HG02798 (cell line): ENCODE data around the gene SCYGR5.
"Not testable (repeated sequence)": the region's sequence is repeated elsewhere in the genome, so short reads cannot be mapped to it uniquely, and the experiment has no call there.

Source experiments
- ATAC-seq: cut with Tn5 transposase; IDR thresholded peaks from one replicate; pipeline ENCODE4 v1.9.1; 2021; ENCODE audit warnings: mild to moderate bottlenecking; ENCODE audit not compliant: unreplicated experiment, poor library complexity

The SCYGR5 gene

DNA sequence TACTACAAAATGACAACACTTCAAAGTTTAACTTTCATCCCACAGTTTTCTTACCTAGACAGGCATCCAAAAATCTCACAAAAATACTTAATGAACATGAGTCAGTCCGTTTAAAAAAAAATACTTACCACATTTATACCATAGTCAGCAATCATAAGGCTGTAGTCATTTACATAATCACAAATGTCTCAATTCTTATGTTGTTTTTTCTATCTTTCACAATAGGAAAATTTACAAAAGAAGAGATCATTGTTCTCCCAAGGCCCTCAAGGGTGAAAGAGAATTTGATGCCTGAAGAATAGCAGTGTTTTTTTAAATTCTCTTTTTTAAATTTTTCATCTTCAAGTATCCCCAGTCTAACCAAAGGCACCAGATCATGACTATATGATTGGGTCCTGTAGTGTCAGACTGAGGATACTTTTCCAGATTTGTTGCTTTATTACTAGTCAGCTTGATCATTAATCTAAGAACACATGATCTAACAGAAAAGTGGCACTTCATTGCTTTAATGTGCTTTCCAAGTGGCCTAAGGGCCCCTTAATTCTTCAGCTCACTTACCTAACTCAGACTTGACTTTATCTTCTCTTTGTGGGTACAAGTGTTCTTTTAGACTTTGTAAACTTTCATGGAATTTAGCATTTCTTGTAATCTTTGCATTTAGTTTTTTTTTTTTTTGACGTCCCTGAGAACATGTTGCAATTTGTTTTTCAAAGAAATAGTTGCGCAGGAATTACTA lies 4.7 kb downstream of the SCYGR5 start:
- no peak for ATAC-seq

DNA sequence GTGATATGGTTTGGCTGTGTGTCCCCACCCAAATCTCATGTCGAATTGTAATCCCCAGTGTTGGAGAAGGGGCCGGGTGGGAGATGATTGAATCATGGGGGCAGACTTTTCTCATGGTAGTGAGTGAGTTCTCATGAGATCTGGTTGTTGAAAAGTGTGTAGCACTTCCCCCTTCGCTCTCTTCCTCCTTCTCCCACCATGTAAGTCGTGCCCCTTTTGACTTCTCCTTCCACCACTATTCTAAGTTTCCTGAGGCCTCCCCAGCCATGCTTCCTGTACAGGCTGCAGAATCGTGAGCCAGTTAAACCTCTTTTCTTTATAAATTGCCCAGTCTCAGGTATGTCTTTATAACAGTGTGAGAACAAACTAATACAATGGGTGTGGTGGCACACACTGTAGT lies 7.0 kb downstream of the SCYGR5 start:
- ATAC-seq, result not testable (repeated sequence)

DNA sequence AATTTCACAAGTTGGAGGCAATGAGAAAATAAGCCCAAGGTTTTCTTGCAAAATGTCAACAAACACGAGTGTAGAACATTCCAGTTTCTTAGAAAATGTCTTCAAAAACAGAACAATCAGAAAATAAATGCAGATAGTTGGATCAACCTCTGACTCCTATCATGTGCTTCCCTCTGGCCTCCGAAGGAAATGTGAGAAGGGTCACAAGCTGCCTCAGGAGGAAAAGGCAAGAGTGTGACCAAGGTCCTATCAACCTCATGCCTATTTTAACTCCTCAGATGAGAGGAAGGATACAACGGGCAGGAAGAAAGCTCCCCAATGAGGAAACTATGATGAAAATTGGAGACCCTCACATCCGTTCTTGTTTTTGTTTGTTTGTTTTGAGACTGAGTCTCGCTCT lies 7.9 kb downstream of the SCYGR5 start:
- ATAC-seq, result no peak

DNA sequence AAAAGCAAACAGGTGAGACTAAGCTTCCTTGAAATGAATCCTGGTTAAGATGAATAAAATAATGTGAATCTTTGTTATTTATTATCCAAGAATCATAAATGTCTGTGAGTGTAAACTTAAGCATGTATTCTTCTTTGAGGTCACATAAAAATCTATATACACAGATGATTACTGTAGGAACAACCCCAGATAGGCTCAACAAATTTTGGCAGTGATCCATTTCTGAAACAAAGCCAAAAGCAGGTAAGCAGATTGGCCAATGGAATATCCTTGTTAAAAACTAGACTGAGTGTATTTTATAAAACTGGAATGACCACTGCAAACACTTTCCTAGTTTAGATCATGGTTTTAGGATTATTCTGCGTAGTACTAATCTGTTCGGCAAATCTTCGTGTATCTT lies 11.3 kb downstream of the SCYGR5 start:
- ATAC-seq, result no peak

DNA sequence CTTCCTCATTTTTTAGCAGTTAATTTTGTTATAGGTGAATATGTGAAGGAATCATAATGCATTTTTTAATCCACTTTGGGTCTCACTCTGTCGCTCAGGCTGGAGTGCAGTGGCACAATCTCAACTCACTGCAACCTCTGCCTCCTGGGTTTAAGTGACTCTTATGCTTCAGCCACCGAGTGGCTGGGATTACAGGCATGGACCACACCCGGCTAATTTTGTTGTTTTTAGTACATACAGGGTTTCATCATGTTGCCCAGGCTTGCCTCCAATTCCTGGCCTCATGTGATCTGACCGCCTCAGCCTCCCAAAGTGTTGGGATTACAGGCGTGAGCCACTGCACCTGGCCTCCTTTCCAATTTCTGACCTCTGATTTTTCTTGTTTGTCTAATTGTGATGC lies 17.7 kb downstream of the SCYGR5 start:
- no peak for ATAC-seq

DNA sequence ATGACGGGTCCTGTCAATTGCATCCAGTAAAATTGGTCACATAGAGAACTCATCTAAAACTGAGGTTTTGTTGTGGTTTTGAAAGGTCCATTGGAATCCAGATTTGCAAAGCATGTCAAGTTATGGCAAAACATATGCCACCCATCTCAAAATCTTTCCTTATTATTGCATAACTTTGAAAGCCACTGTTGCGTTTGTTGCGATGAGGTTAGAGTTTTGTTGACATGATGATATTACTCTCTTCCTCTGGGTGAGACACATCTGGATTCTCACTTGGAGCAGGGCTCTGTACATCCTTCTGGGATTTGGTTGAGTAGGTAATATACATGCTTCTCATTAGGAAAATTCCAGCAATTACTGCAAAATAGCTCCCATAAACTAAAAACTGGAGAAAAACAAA lies 20.6 kb downstream of the SCYGR5 start:
- no peak for ATAC-seq

DNA sequence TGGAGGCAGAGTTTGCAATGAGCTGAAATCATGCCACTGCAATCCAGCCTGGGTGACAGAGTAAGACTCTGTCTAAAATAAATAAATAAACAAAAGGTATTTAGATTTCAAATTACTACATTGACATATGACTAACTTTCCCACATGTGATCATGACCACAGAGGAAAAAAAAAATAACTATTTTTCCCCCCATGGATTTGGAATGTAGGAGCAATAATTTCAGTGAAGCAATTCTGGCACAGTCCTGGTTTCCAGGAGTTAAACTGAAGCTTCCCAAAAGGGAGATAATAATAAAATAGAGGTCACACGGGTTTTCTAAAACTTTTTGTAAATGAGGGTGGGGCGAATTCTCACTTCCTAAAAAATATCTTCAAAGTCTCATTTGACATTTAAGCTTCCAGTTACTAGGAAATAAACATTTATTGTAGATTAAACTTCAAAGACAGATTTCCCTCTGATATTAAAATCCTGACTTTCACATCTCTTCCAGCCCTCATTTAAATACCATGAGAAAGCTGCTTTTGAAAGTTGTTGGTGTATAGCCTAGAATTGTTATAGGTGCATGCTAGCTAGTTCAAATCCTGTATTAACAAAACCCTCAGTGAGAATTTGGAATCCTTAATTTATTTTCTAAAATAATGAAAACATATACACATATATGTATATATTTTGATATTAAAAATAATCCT lies 30.5 kb downstream of the SCYGR5 start:
- no peak for ATAC-seq

DNA sequence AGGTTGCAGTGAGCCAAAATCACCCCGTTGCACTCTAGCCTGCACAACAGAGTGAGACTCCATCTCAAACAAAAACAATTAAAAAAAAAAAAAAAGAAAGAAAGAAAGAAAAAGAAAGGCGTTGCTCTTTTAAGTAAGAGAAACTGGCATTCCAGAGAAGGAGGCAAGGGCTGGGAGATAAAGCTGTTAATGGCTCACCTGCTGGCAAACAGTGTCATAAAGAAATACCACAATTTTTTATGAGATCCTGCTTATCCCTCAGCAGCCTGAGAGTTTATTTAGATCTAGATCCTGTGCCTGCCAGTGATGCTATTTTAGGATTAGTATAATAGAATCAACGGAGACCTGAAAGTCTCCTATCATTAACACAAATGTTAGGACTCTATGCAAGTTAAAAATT lies 35.0 kb downstream of the SCYGR5 start:
- no peak for ATAC-seq

DNA sequence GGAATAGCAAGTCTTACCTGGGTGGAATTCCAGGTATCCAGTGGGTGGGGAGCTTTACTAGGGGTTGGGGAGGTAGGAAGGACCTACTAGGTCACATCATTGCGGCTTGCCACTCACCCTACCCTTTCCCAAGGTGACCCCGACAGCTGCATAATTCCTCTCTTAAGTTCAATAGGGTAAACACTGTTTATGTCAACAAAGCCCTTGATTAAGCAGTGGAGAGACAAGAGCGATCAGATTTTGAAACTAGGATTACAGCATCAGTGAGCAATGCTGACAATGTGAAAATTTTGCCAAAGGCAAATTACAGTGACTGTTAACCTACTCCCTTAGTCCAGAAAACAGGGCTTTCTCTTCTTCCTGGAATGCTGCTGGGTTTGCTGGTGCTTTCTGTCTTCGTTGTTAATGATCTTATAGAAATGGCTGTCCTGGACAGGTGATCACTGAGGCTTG lies 36.7 kb downstream of the SCYGR5 start:
- no peak for ATAC-seq

DNA sequence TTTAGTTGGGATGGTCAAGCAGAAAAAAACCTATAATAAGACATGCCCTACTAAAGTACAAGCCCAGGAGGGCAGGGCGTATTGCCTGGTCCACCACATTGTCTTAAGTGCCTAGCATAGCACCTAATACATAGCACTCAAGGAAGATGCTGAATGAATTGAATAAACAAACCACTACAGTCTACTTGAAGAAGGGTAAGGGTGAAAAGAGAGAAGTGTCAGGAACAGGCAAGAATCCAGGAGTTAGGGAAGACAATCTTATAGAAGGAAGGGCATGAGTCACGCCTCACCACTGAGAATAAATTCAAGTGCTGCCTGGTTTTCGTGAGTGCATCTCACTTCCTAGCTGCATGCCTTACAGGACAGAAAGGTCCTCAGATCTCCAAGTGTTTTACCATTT lies 37.4 kb downstream of the SCYGR5 start:
- ATAC-seq, result no peak

DNA sequence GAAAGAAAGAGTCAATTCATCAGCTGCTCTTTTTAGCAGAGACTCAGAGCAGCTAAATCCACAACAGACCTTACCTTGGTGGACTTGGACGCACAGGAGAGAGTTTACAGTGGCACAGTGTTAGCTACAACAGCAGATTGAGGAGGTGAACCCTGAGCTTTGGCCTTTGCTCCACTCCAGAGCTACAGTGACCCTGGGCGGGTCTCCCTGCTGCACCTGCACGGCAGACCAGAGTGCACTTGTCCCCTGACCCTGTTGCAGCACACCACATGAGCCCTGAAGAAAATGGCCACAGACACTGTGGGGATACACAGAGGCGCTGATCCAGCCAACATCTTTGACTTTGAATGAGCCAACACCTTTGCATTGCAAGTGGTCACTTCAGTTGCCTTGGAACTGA lies 40.3 kb downstream of the SCYGR5 start:
- no peak for ATAC-seq

DNA sequence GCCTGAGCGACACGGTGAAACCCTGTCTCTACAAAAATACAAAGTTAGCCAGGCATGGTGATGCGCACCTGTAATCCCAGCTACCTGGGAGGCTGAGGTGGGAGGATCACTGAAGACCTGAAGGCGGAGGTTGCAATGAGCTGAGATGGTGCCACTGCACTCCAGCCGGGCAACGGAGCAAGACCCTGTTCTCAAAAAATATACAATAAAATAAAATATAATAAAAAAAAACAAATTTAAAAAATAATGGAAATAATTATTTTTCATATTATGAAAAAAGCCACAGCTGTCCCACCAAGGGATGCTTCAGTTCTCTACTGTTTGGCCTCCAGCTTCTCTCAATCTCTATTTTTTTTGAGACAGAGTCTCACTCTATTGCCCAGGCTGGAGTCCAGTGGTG lies 40.8 kb downstream of the SCYGR5 start:
- ATAC-seq, result no peak

DNA sequence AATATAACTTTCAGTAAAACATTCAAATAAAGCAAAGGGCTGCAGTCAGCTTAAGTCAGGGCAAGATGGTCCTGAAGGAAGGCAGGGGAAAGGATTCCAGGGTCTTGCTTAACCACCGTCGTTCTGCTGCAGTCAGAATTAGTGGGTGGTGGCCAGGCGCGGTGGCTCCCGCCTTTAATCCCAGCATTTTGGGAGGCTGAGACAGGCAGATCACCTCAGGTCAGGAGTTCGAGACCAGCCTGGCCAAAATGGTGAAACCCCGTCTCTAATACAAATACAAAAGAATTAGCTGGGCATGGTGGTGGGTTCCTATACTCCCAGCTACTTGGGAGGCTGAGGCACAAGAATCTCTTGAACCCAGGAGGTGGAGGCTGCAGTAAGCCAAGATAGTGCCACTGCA lies 44.4 kb downstream of the SCYGR5 start:
- ATAC-seq, result no peak

DNA sequence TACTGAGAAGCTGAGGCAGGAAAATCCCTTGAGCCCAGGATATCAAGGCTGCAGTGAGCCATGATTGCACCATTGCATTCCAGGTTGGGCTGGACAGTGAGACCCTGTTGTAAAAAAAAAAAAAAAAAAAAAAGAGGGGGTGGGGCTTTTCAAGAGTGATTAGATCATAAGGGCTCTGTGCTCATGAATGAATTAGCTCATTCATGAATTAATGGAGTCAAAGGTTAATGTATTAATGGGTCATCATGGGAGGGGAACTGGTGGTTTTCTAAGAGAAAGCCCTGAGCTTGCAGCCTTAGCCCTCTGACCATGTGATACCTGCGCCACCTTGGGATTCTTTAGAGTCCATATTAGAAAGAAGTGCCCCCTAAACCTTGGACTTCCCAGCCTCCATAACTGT lies 46.7 kb downstream of the SCYGR5 start:
- no peak for ATAC-seq

DNA sequence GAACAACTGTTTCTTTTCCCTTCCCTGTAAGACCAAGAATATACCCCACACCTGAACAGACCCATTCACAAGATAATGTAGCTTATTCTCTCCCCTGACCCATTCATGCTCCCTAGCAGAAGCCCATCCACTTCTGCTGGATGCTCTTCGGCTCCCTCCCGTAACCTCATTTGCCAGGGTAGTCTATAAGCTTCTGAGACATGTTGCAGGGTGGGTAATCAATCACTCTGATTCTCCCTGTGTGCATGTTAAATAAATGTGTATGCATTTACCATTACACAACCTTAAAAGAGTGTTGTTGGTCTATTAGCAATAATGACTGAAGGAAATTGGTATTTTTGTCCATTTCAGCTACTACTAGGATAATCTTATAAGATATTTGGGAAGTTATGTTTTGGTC lies 49.9 kb downstream of the SCYGR5 start:
- ATAC-seq, result no peak
